GM12892 (cell line): ENCODE results near the gene ZFHX3.

Source experiments
- POLR2A ChIP-seq: IDR thresholded peaks from 2 replicates; pipeline ENCODE4 v1.6.1; 2011; ENCODE audit warnings: low read depth, low read length, control low read depth
- POLR2AphosphoS5 ChIP-seq: IDR thresholded peaks from 2 replicates; pipeline ENCODE4 v1.6.1; 2011; ENCODE audit warnings: low read depth, low read length, control low read depth

DNA sequence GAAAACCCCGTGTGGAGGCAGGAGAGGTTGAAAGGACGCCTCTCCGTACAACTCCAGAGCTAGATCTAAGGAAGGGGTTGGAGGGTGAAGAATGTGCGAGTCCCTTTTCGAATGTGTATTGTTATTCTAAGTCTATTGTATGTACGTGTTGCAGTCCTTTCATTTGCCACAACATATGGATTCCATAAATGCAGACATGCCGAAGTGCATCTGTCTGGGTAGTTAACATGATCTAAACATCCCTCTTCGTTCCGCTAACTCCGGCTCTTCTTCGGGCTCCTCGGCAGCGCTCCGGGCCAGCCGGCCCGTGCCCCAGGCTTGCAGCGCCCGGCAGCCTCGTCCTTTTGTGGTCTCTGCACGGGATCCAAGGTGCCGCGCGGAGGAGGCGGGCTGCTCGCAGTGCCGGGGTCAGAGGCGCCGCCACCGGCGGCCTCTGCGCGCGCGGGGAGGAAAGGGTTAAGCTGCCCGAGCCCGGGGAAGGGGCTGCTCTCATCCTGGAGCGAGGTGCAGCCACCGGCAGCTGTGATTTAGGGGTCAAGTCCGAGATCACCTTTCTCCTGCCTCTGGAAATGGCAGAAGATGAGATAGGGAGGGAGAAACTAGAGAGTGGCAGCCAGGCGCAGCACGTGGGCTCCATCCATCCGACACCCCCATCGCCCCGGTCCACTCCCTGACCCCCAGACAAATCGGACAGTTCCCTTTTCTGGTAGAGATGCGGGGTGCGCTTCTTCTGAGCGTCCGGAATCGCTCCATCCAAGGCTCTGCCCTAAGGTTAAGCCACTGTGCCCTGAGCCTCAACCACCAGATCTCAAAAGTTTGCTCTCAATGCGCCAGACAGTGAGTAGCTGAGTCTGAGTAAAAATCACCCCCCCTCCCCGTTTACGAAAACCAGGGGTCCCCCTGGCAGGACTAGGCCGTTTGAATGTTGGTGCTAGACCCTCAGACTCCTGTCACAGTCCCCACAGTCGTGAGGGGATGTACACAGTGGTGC, 15.1 kb upstream of the ZFHX3 start:
- TF ChIP-seq POLR2A (no peak), POLR2AphosphoS5 (no peak)
